RWPE1 (cell line): ENCODE results near the gene TMEM88.
A peak's percentile ranks its signal among the peaks of the same experiment; 100 is the strongest.

Source experiments
- CTCF ChIA-PET: fragments of 350-600 bp; sonication (Branson Sonifier 250); formaldehyde crosslinking; extraction: SDS; loops from one replicate; lab custom pipeline; 2021; lab: Yijun Ruan, JAX
- POLR2A ChIA-PET: fragments of 400-600 bp; formaldehyde crosslinking; extraction: SDS; loops from one replicate; lab custom pipeline; 2020; ENCODE audit warnings: antibody characterized with exemption; ENCODE audit not compliant: low non-redundant PET; lab: Yijun Ruan, JAX
- DNase-seq: peaks from one replicate; pipeline ENCODE4 v3.0.0; 2012; ENCODE audit warnings: low spot score
- H3K27ac ChIP-seq: fragments of 450-650 bp; 2 replicates; pipeline ENCODE4 v1.5.1; 2017
- CTCF ChIP-seq: fragments of 450-650 bp; conservative IDR thresholded peaks from 2 replicates; pipeline ENCODE4 v1.5.1; 2017; ENCODE audit warnings: low read depth, mild to moderate bottlenecking

TMEM88 gene

GRCh38 chr17:7873051-7873450 lies 18.2 kb downstream of the TMEM88 start:
- no peak for TF ChIP-seq CTCF
- POLR2A ChIA-PET: no interaction called here
- H3K27ac ChIP-seq: no peak overlapping the region
- no peak for DNase-seq
- CTCF ChIA-PET: interaction anchor here (0.5 to 0.6 kb wide), 2 partner anchors 16 to 126 kb away, joined by 3 read pairs; partner anchors contain the start of gene NAA38

- no peak for TF ChIP-seq CTCF
- no peak for DNase-seq
- POLR2A ChIA-PET: no interaction called here
- H3K27ac ChIP-seq: no peak overlapping the region
- CTCF ChIA-PET: no interaction called here
Observed at GRCh38 chr17:7875804-7876370, 21.0 kb downstream of the TMEM88 start.

- TF ChIP-seq CTCF: no peak
- DNase-seq: no peak
- ChIA-PET CTCF (interaction anchor here (0.6 kb wide), 1 partner anchor 1143 kb away, joined by 3 read pairs; no protein-coding TSS in a partner anchor), POLR2A (no interaction called here)
- no peak overlapping the region for H3K27ac ChIP-seq
Observed at GRCh38 chr17:7878234-7878633, 23.4 kb downstream of the TMEM88 start.

- ChIA-PET POLR2A (interaction anchor here (0.5 kb wide), 1 partner anchor 14 kb away, joined by 8 read pairs; no protein-coding TSS in a partner anchor), CTCF (no interaction called here)
- TF ChIP-seq CTCF: no peak
- no peak overlapping the region for H3K27ac ChIP-seq
- DNase-seq: no peak
Observed at GRCh38 chr17:7880076-7880868, 25.4 kb downstream of the TMEM88 start.

- TF ChIP-seq CTCF: no peak
- peak overlapping the region; percentile 36 for H3K27ac ChIP-seq
- DNase-seq: no peak
- POLR2A ChIA-PET: no interaction called here
- CTCF ChIA-PET: no interaction called here
Observed at GRCh38 chr17:7881276-7882054, 26.6 kb downstream of the TMEM88 start.

GRCh38 chr17:7882068-7882467 lies 27.2 kb downstream of the TMEM88 start:
- CTCF ChIA-PET: no interaction called here
- H3K27ac ChIP-seq: peak overlapping the region; percentile 36
- no peak for DNase-seq
- TF ChIP-seq CTCF: no peak
- POLR2A ChIA-PET: no interaction called here
